Stimulated activated CD8-positive, alpha-beta memory T cell treated with anti-CD3 and anti-CD28 coated beads, Interleukin-12 subunit alpha, Interleukin-12 subunit beta, amount 100 ng/mL, for 4 hours (primary cell): Measurements from ENCODE around the gene GALP.
"Not testable (repeated sequence)": the region's sequence is repeated elsewhere in the genome, so short reads cannot be mapped to it uniquely, and the experiment has no call there.

Source experiments
- DNase-seq: peaks from one replicate; pipeline ENCODE4 v3.0.0-alpha.2; 2020; ENCODE audit warnings: low read depth

Gene GALP

GRCh38 chr19:56148096-56148495 lies 27.7 kb upstream of the GALP start:
- no peak for DNase-seq

- not testable (repeated sequence) for DNase-seq
These were observed 26.7 kb upstream of the GALP start for GRCh38 chr19:56148955-56149655.

- no peak for DNase-seq
These were observed 26.2 kb upstream of the GALP start for GRCh38 chr19:56149656-56150038.

- DNase-seq = no peak
These were observed 25.4 kb upstream of the GALP start for GRCh38 chr19:56150358-56150757.

GRCh38 chr19:56152644-56153043 lies 23.2 kb upstream of the GALP start:
- DNase-seq = no peak

- no peak for DNase-seq
These were observed 22.3 kb upstream of the GALP start for GRCh38 chr19:56153507-56153906.

- DNase-seq = no peak
These were observed 20.6 kb upstream of the GALP start for GRCh38 chr19:56155124-56155687.

- no peak for DNase-seq
These were observed 19.0 kb upstream of the GALP start for GRCh38 chr19:56156768-56157167.

GRCh38 chr19:56158170-56158757 lies 17.5 kb upstream of the GALP start:
- DNase-seq = no peak

- no peak for DNase-seq
These were observed 16.7 kb upstream of the GALP start for GRCh38 chr19:56159009-56159559.

GRCh38 chr19:56159622-56160271 lies 16.1 kb upstream of the GALP start:
- DNase-seq = no peak

- no peak for DNase-seq
These were observed 14.3 kb upstream of the GALP start for GRCh38 chr19:56161534-56161933.

GRCh38 chr19:56162258-56162657 lies 13.6 kb upstream of the GALP start:
- no peak for DNase-seq

- no peak for DNase-seq
These were observed 12.7 kb upstream of the GALP start for GRCh38 chr19:56163097-56163496.

GRCh38 chr19:56167064-56167578 lies 8.7 kb upstream of the GALP start:
- no peak for DNase-seq

GRCh38 chr19:56170261-56170660 lies 5.5 kb upstream of the GALP start:
- DNase-seq = no peak

GRCh38 chr19:56174086-56174485 lies 1.7 kb upstream of the GALP start:
- no peak for DNase-seq

- DNase-seq = no peak
These were observed 1.3 kb upstream of the GALP start for GRCh38 chr19:56174550-56174949.

- not testable (repeated sequence) for DNase-seq
These were observed 502 bp downstream of the GALP start for GRCh38 chr19:56176310-56176709.

- no peak for DNase-seq
These were observed 1.1 kb downstream of the GALP start for GRCh38 chr19:56176881-56177280.

GRCh38 chr19:56177564-56178243 lies 1.9 kb downstream of the GALP start:
- no peak for DNase-seq

GRCh38 chr19:56189785-56190184 lies 14.0 kb downstream of the GALP start:
- DNase-seq = no peak
